Neural progenitor cell (in vitro differentiated cells): ENCODE results near the gene MFSD12.
"Not testable (repeated sequence)": the region's sequence is repeated elsewhere in the genome, so short reads cannot be mapped to it uniquely, and the experiment has no call there.

Experiments used
- EZH2phosphoT487 ChIP-seq: fragments of 200-600 bp; sonication (generic); IDR thresholded peaks from 2 replicates; pipeline ENCODE4 v1.6.1; 2017; ENCODE audit warnings: antibody characterized with exemption
- TF ChIP-seq, protein P1 (sequence below): fragments of 200-600 bp; sonication (generic); IDR thresholded peaks from 2 replicates; pipeline ENCODE4 v1.5.1; 2017; ENCODE audit warnings: antibody characterized with exemption, mild to moderate bottlenecking

GRCh38 chr19:3529299-3529698 is 28.1 kb downstream of the MFSD12 start:
- TF ChIP-seq, protein P1, sequence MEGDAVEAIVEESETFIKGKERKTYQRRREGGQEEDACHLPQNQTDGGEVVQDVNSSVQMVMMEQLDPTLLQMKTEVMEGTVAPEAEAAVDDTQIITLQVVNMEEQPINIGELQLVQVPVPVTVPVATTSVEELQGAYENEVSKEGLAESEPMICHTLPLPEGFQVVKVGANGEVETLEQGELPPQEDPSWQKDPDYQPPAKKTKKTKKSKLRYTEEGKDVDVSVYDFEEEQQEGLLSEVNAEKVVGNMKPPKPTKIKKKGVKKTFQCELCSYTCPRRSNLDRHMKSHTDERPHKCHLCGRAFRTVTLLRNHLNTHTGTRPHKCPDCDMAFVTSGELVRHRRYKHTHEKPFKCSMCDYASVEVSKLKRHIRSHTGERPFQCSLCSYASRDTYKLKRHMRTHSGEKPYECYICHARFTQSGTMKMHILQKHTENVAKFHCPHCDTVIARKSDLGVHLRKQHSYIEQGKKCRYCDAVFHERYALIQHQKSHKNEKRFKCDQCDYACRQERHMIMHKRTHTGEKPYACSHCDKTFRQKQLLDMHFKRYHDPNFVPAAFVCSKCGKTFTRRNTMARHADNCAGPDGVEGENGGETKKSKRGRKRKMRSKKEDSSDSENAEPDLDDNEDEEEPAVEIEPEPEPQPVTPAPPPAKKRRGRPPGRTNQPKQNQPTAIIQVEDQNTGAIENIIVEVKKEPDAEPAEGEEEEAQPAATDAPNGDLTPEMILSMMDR: not testable (repeated sequence)
- not testable (repeated sequence) for TF ChIP-seq EZH2phosphoT487
